ENCODE data around the gene ANKRD31. TPM values are rescaled to one million over a fixed set of nuclear protein-coding genes. Genes with fewer than 3 reads are reported as not detected.

Gene ANKRD31
- total RNA-seq, 2 donors from 2014 or later: 0.07 to 0.08 TPM

GRCh38 chr5:75200776-75201175, 35.9 kb downstream of the ANKRD31 start:
- Histone ChIP-seq H3K4me3 (no peak overlapping the region), H3K27ac (no peak overlapping the region), H3K36me3 (no peaks in the 10 kb centered on the region), H3K4me1 (no peaks in the 10 kb centered on the region), H3K27me3 (no peaks in the 10 kb centered on the region), H3K9me3 (no peaks in the 10 kb centered on the region)
- no peak for TF ChIP-seq CTCF (IDR thresholded peaks at IDR 0.05)
- no peak for DNase-seq (ENCODE audit: low spot score)

GRCh38 chr5:75199946-75200345, 36.7 kb downstream of the ANKRD31 start:
- Histone ChIP-seq H3K4me3 (no peak overlapping the region), H3K27ac (no peak overlapping the region), H3K36me3 (no peaks in the 10 kb centered on the region), H3K4me1 (no peaks in the 10 kb centered on the region), H3K9me3 (no peaks in the 10 kb centered on the region), H3K27me3 (no peaks in the 10 kb centered on the region)
- DNase-seq (ENCODE audit: low spot score): no peak
- no peak for TF ChIP-seq CTCF (IDR thresholded peaks at IDR 0.05)

- TF ChIP-seq CTCF (IDR thresholded peaks at IDR 0.05): no peak
- no peak overlapping the region for H3K4me3 ChIP-seq
- H3K27ac ChIP-seq: no peak overlapping the region
- no peak for DNase-seq (ENCODE audit: low spot score)
- H3K27me3 ChIP-seq: no peaks in the 10 kb centered on the region
- no peaks in the 10 kb centered on the region for H3K36me3 ChIP-seq
- no peaks in the 10 kb centered on the region for H3K9me3 ChIP-seq
- H3K4me1 ChIP-seq: no peaks in the 10 kb centered on the region
These were observed 37.6 kb downstream of the ANKRD31 start for GRCh38 chr5:75199071-75199470.

GRCh38 chr5:75197745-75198144, 38.9 kb downstream of the ANKRD31 start:
- Histone ChIP-seq H3K9me3 (no peaks in the 10 kb centered on the region), H3K4me1 (no peaks in the 10 kb centered on the region), H3K27me3 (no peaks in the 10 kb centered on the region), H3K27ac (no peak overlapping the region), H3K4me3 (no peak overlapping the region), H3K36me3 (no peaks in the 10 kb centered on the region)
- no peak for DNase-seq (ENCODE audit: low spot score)
- TF ChIP-seq CTCF (IDR thresholded peaks at IDR 0.05): no peak

- Histone ChIP-seq H3K36me3 (no peaks in the 10 kb centered on the region), H3K9me3 (no peaks in the 10 kb centered on the region), H3K4me3 (no peak overlapping the region), H3K27ac (no peak overlapping the region), H3K4me1 (no peaks in the 10 kb centered on the region), H3K27me3 (no peaks in the 10 kb centered on the region)
- no peak for DNase-seq (ENCODE audit: low spot score)
- no peak for TF ChIP-seq CTCF (IDR thresholded peaks at IDR 0.05)
These were observed 43.9 kb downstream of the ANKRD31 start for GRCh38 chr5:75192804-75193203.

GRCh38 chr5:75192264-75192663, 44.4 kb downstream of the ANKRD31 start:
- H3K4me3 ChIP-seq: no peak overlapping the region
- H3K4me1 ChIP-seq: no peaks in the 10 kb centered on the region
- H3K9me3 ChIP-seq: no peaks in the 10 kb centered on the region
- H3K27ac ChIP-seq: no peak overlapping the region
- TF ChIP-seq CTCF (IDR thresholded peaks at IDR 0.05): no peak
- no peak for DNase-seq (ENCODE audit: low spot score)
- H3K27me3 ChIP-seq: no peaks in the 10 kb centered on the region
- H3K36me3 ChIP-seq: no peaks in the 10 kb centered on the region
